H1 (cell line): Measurements from ENCODE around the gene COL19A1. TPM values are rescaled to one million over a fixed set of nuclear protein-coding genes. Genes with fewer than 3 reads are reported as not detected.
"Not testable (repeated sequence)": the region's sequence is repeated elsewhere in the genome, so short reads cannot be mapped to it uniquely, and the experiment has no call there.

Experiments
- CTCF ChIA-PET: fragments of 300-600 bp; sonication (Branson Sonifier 250); formaldehyde crosslinking; loops from one replicate; lab custom pipeline; 2021; ENCODE audit not compliant: partially characterized antibody; lab: Charles Lee
- POLR2A ChIA-PET: fragments of 300-600 bp; sonication (Branson Sonifier 250); formaldehyde crosslinking; loops from one replicate; lab custom pipeline; 2021; ENCODE audit warnings: inconsistent platforms; ENCODE audit not compliant: partially characterized antibody; lab: Charles Lee
- DNase-seq, 2 experiments: peaks; one replicate each; pipeline versions ENCODE4 v3.0.0 to v3.0.0-alpha.2; 2010 to 2022; ENCODE audit warnings: low spot score in 2 of 2, low read depth in 1 of 2, mixed read lengths in 1 of 2
- FAIRE-seq: peaks from 2 replicates; lab custom pipeline; 2011; peaks lifted over from hg19 to GRCh38; lab: Jason Lieb, UNC
- H2AFZ ChIP-seq: 2 replicates; pipeline ENCODE4 v1.8.1; 2012; ENCODE audit warnings: low read length, inconsistent platforms
- H2AK5ac ChIP-seq: 2 replicates; pipeline ENCODE4 v1.6.1; 2013; ENCODE audit warnings: low read depth, low read length
- H2BK120ac ChIP-seq: replicated peaks from 2 replicates; pipeline ENCODE3; 2013; ENCODE audit warnings: low read depth, low read length, inconsistent platforms
- H2BK12ac ChIP-seq: 2 replicates; pipeline ENCODE4 v1.6.1; 2013; ENCODE audit warnings: low read depth, low read length
- H2BK15ac ChIP-seq: 2 replicates; pipeline ENCODE4 v1.6.1; 2013; ENCODE audit warnings: low read length
- H2BK20ac ChIP-seq: 2 replicates; pipeline ENCODE4 v1.6.1; 2013; ENCODE audit warnings: low read length
- H2BK5ac ChIP-seq: 2 replicates; pipeline ENCODE4 v1.6.1; 2013; ENCODE audit warnings: low read depth, low read length
- H3K14ac ChIP-seq: 2 replicates; pipeline ENCODE4 v1.6.1; 2013; ENCODE audit warnings: inconsistent platforms; ENCODE audit not compliant: insufficient read length
- H3K18ac ChIP-seq: 2 replicates; pipeline ENCODE4 v1.6.1; 2013; ENCODE audit warnings: low read length; ENCODE audit errors: extremely low read depth
- H3K23ac ChIP-seq: 2 replicates; pipeline ENCODE4 v1.6.1; 2013; ENCODE audit warnings: inconsistent platforms; ENCODE audit not compliant: insufficient read length
- H3K23me2 ChIP-seq: 2 replicates; pipeline ENCODE4 v1.6.1; 2013; ENCODE audit warnings: low read depth, low read length
- H3K27ac ChIP-seq: 2 replicates; pipeline ENCODE4 v1.6.1; 2011; ENCODE audit warnings: low read depth, low read length, inconsistent platforms
- H3K27me3 ChIP-seq, 4 experiments: replicated peaks in 1 of 4; 1 replicate in 1 of 4; 2 replicates in 3 of 4; pipeline versions ENCODE4 v1.6.1 to v1.8.1; 2011 to 2013; ENCODE audit warnings: low read length in 3 of 4, mild to moderate bottlenecking in 3 of 4, inconsistent platforms in 2 of 4, mixed read lengths in 2 of 4, moderate library complexity in 1 of 4; ENCODE audit not compliant: control insufficient read depth in 3 of 4, insufficient read depth in 3 of 4; ENCODE audit errors: extremely low read depth in 1 of 4
- H3K36me3 ChIP-seq, 4 experiments: 2 replicates each; pipeline versions ENCODE4 v1.6.1 to v1.8.1; 2011 to 2013; ENCODE audit warnings: mild to moderate bottlenecking in 4 of 4, low read length in 3 of 4, moderate library complexity in 2 of 4, control low read depth in 1 of 4, inconsistent platforms in 1 of 4; ENCODE audit not compliant: insufficient read depth in 4 of 4, control insufficient read depth in 2 of 4
- H3K4ac ChIP-seq: replicated peaks from 2 replicates; pipeline ENCODE3; 2013; ENCODE audit warnings: low read length, low read depth, mixed read lengths, inconsistent platforms; ENCODE audit not compliant: insufficient read length
- H3K4me1 ChIP-seq, 4 experiments: replicated peaks in 1 of 4; 1 replicate in 1 of 4; 2 replicates in 3 of 4; pipeline versions ENCODE4 v1.6.1 to v1.8.1; 2011 to 2013; ENCODE audit warnings: low read length in 3 of 4, inconsistent platforms in 2 of 4, mixed read lengths in 1 of 4; ENCODE audit not compliant: insufficient read depth in 4 of 4, control insufficient read depth in 3 of 4
- H3K4me2 ChIP-seq, 2 experiments: 2 replicates each; pipeline versions ENCODE4 v1.6.1 to v1.8.1; 2011 to 2013; ENCODE audit warnings: low read depth in 2 of 2, low read length in 2 of 2, control low read depth in 1 of 2, inconsistent platforms in 1 of 2, mild to moderate bottlenecking in 1 of 2; ENCODE audit not compliant: insufficient read depth in 1 of 2
- H3K4me3 ChIP-seq, 4 experiments: fragments of 200-600, 300-600 bp in 1 of 4; sonication (generic), shearing (Covaris generic), sonication (Bioruptor Twin) in 1 of 4; 2 replicates each; pipeline versions ENCODE4 v1.5.1 to v1.8.1; 2011 to 2016; ENCODE audit warnings: low read length in 4 of 4, low read depth in 3 of 4, control low read depth in 2 of 4, inconsistent platforms in 2 of 4, mild to moderate bottlenecking in 2 of 4, mixed read lengths in 1 of 4, moderate library complexity in 1 of 4; ENCODE audit not compliant: insufficient read depth in 2 of 4; ENCODE audit errors: extremely low read depth in 1 of 4
- H3K56ac ChIP-seq: replicated peaks from 2 replicates; pipeline ENCODE3; 2013; ENCODE audit warnings: low read depth, mild to moderate bottlenecking, mixed read lengths, low read length, inconsistent platforms; ENCODE audit not compliant: insufficient read length
- H3K79me1 ChIP-seq: 2 replicates; pipeline ENCODE4 v1.6.1; 2013; ENCODE audit warnings: low read depth, low read length, control low read depth
- H3K79me2 ChIP-seq, 2 experiments: 2 replicates each; pipeline versions ENCODE4 v1.6.1 to v1.8.1; 2012 to 2013; ENCODE audit warnings: low read length in 2 of 2, mild to moderate bottlenecking in 2 of 2, inconsistent platforms in 1 of 2; ENCODE audit not compliant: insufficient read depth in 2 of 2, control insufficient read depth in 1 of 2
- H3K9ac ChIP-seq, 4 experiments: replicated peaks in 1 of 4; 1 replicate in 1 of 4; 2 replicates in 3 of 4; pipeline versions ENCODE4 v1.6.1 to v1.8.1; 2011 to 2013; ENCODE audit warnings: low read depth in 3 of 4, low read length in 3 of 4, control low read depth in 2 of 4, mild to moderate bottlenecking in 2 of 4, moderate library complexity in 2 of 4, inconsistent platforms in 1 of 4; ENCODE audit errors: extremely low read depth in 1 of 4
- H3K9me3 ChIP-seq, 2 experiments: 2 replicates each; pipeline versions ENCODE4 v1.6.1 to v1.8.1; 2012 to 2013; ENCODE audit warnings: mild to moderate bottlenecking in 2 of 2, moderate library complexity in 2 of 2, control low read depth in 1 of 2, inconsistent platforms in 1 of 2, low read depth in 1 of 2, low read length in 1 of 2, mixed read lengths in 1 of 2; ENCODE audit not compliant: insufficient read depth in 2 of 2
- H4K20me1 ChIP-seq, 2 experiments: replicated peaks in 1 of 2; 2 replicates each; pipeline versions ENCODE3 to v1.8.1; 2011 to 2013; ENCODE audit warnings: inconsistent platforms in 2 of 2, low read length in 2 of 2, mild to moderate bottlenecking in 1 of 2; ENCODE audit not compliant: insufficient read depth in 2 of 2, control insufficient read depth in 1 of 2
- H4K5ac ChIP-seq: 2 replicates; pipeline ENCODE4 v1.6.1; 2013; ENCODE audit warnings: low read length, low read depth, mixed read lengths, inconsistent platforms; ENCODE audit not compliant: insufficient read length
- H4K8ac ChIP-seq: 2 replicates; pipeline ENCODE4 v1.8.0; 2013; ENCODE audit warnings: mild to moderate bottlenecking, moderate library complexity, low read length, inconsistent platforms; ENCODE audit not compliant: insufficient read depth; ENCODE audit errors: extremely low read depth
- H4K91ac ChIP-seq: replicated peaks from 2 replicates; pipeline ENCODE3; 2013; ENCODE audit warnings: low read length, mixed read lengths, inconsistent platforms; ENCODE audit not compliant: insufficient read length
- WGBS, 2 experiments: shearing (Covaris generic) in 1 of 2; methylation state at CpG; one replicate each; pipeline versions ENCODE4 v1.1.6 to v1.1.7; 2013 to 2015; ENCODE audit warnings: low lambda C conversion rate in 2 of 2, mixed read lengths in 2 of 2, inconsistent platforms in 1 of 2, low coverage in 1 of 2, missing lambda C conversion rate in 1 of 2; ENCODE audit not compliant: insufficient replicate concordance in 2 of 2, insufficient coverage in 1 of 2, insufficient read length in 1 of 2; ENCODE audit errors: extremely low coverage in 1 of 2, missing lambda C conversion rate in 1 of 2; 5-methylcytosine and 5-hydroxymethylcytosine counted together
- polyA plus RNA-seq, 7 experiments: library from polyadenylated mRNA; depleted of rRNA in 3 of 7; stranded (reverse) in 5 of 7; unstranded in 2 of 7; fragments of >200 nt in 5 of 7; fragments of 200-250 nt in 2 of 7; gene quantifications; 1 replicate in 5 of 7; 2 replicates in 1 of 7; 4 replicates in 1 of 7; pipeline versions ENCODE4 v1.2.1 to v1.2.3, GENCODE V29; 2011 to 2013; ENCODE audit warnings: missing spikeins in 2 of 7, mixed read lengths in 2 of 7
- total RNA-seq: library from RNA; stranded (reverse); fragmentation: NEBNext Ultra II Directional; extraction: Animal tissue kit (Norgen Biotek cat#: 25700); gene quantifications from 2 replicates; pipeline ENCODE4 v1.2.1, GENCODE V29; 2021

The COL19A1 gene
- total and polyA plus RNA-seq, 2 of the 8 experiments (the other 6 are each of a cell fraction or from before 2014, with no cell fraction given) = not detected

- H3K36me3 ChIP-seq, H3K56ac ChIP-seq, H3K4me1 ChIP-seq, H3K23ac ChIP-seq, H3K14ac ChIP-seq, H4K91ac ChIP-seq, H2BK12ac ChIP-seq, H2BK120ac ChIP-seq, H3K18ac ChIP-seq, H3K23me2 ChIP-seq, H2BK15ac ChIP-seq, H4K20me1 ChIP-seq, H3K27ac ChIP-seq, H3K27me3 ChIP-seq, H3K4me3 ChIP-seq, H4K5ac ChIP-seq, H2BK20ac ChIP-seq, H3K9me3 ChIP-seq, H2BK5ac ChIP-seq, H3K4ac ChIP-seq, H2AFZ ChIP-seq, H3K4me2 ChIP-seq, DNase-seq, H3K79me2 ChIP-seq, H2AK5ac ChIP-seq, CTCF ChIA-PET, FAIRE-seq, H3K79me1 ChIP-seq, H4K8ac ChIP-seq, H3K9ac ChIP-seq, POLR2A ChIA-PET: not testable (repeated sequence)
- WGBS, 2 experiments = 81% methylated on average over 2 of the region's 2 CpGs; no CpG with 5 or more reads in 1 of the 2 experiments
Observed at GRCh38 chr6:69921066-69921465, 54.7 kb downstream of the COL19A1 start.

DNA sequence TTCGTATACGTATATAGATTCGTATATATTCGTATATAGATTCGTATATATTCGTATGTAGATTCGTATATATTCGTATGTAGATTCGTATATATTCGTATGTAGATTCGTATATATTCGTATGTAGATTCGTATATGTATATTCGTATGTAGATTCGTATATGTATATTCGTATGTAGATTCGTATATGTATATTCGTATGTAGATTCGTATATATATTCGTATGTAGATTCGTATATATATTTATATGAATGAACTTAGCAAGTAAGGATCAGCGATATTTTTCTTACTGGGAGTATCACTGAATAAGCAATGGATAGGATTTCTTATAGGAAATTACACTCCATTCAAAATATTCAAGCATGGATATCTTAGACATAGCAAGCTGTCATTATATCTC is 55.3 kb downstream of the COL19A1 start:
- H3K27ac ChIP-seq, DNase-seq, H2BK120ac ChIP-seq, H3K4ac ChIP-seq, H4K20me1 ChIP-seq, H2BK15ac ChIP-seq, H3K23me2 ChIP-seq, H3K4me2 ChIP-seq, H3K14ac ChIP-seq, H2BK12ac ChIP-seq, H3K18ac ChIP-seq, H3K79me2 ChIP-seq, H2AK5ac ChIP-seq, H4K5ac ChIP-seq, H3K27me3 ChIP-seq, CTCF ChIA-PET, H4K8ac ChIP-seq, H3K36me3 ChIP-seq, H3K9me3 ChIP-seq, H2BK20ac ChIP-seq, H3K23ac ChIP-seq, H2BK5ac ChIP-seq, H3K4me3 ChIP-seq, H3K79me1 ChIP-seq, FAIRE-seq, H3K56ac ChIP-seq, POLR2A ChIA-PET, H3K4me1 ChIP-seq, H3K9ac ChIP-seq, H2AFZ ChIP-seq, H4K91ac ChIP-seq: not testable (repeated sequence)
- WGBS, 2 experiments = 90 to 100% methylated on average over 7 to 22 of the region's 22 CpGs
